ENCODE measurements around the gene ECE1.

Gene ECE1

GRCh38 chr1:21325731-21326387, 35.6 kb upstream of the ECE1 start:
- DNase-seq (ENCODE audit: low read depth in 1 of 2, low spot score in 1 of 2), result no peak

GRCh38 chr1:21325231-21325718, 35.0 kb upstream of the ECE1 start:
- no peak for DNase-seq (ENCODE audit: low read depth in 1 of 2, low spot score in 1 of 2)

GRCh38 chr1:21324368-21325141, 34.3 kb upstream of the ECE1 start:
- peak; percentile 53 to 80 for DNase-seq (ENCODE audit: low read depth in 1 of 2, low spot score in 1 of 2)

GRCh38 chr1:21323091-21323490, 32.8 kb upstream of the ECE1 start:
- DNase-seq (ENCODE audit: low read depth in 1 of 2, low spot score in 1 of 2), result no peak

GRCh38 chr1:21322681-21323016, 32.4 kb upstream of the ECE1 start:
- DNase-seq (ENCODE audit: low read depth in 1 of 2, low spot score in 1 of 2), result no peak

GRCh38 chr1:21321963-21322680, 31.9 kb upstream of the ECE1 start:
- DNase-seq (ENCODE audit: low read depth in 1 of 2, low spot score in 1 of 2), result no peak

- DNase-seq (ENCODE audit: low read depth in 1 of 2, low spot score in 1 of 2), result no peak
Observed at GRCh38 chr1:21320410-21321108, 30.3 kb upstream of the ECE1 start.

GRCh38 chr1:21319447-21320407, 29.5 kb upstream of the ECE1 start:
- no peak for DNase-seq (ENCODE audit: low read depth in 1 of 2, low spot score in 1 of 2)

- no peak for DNase-seq (ENCODE audit: low read depth in 1 of 2, low spot score in 1 of 2)
Observed at GRCh38 chr1:21318714-21319159, 28.5 kb upstream of the ECE1 start.

- DNase-seq (ENCODE audit: low read depth in 1 of 2, low spot score in 1 of 2), result no peak
Observed at GRCh38 chr1:21318057-21318713, 27.9 kb upstream of the ECE1 start.

- DNase-seq (ENCODE audit: low read depth in 1 of 2, low spot score in 1 of 2), result no peak
Observed at GRCh38 chr1:21317690-21318043, 27.4 kb upstream of the ECE1 start.

- no peak for DNase-seq (ENCODE audit: low read depth in 1 of 2, low spot score in 1 of 2)
Observed at GRCh38 chr1:21317035-21317689, 26.9 kb upstream of the ECE1 start.

- DNase-seq (ENCODE audit: low read depth in 1 of 2, low spot score in 1 of 2), result no peak
Observed at GRCh38 chr1:21314743-21315396, 24.6 kb upstream of the ECE1 start.

GRCh38 chr1:21313886-21314721, 23.8 kb upstream of the ECE1 start:
- no peak for DNase-seq (ENCODE audit: low read depth in 1 of 2, low spot score in 1 of 2)

GRCh38 chr1:21313203-21313885, 23.1 kb upstream of the ECE1 start:
- no peak for DNase-seq (ENCODE audit: low read depth in 1 of 2, low spot score in 1 of 2)

GRCh38 chr1:21312407-21312992, 22.2 kb upstream of the ECE1 start:
- DNase-seq (ENCODE audit: low read depth in 1 of 2, low spot score in 1 of 2), result no peak

GRCh38 chr1:21311016-21311415, 20.8 kb upstream of the ECE1 start:
- DNase-seq (ENCODE audit: low read depth in 1 of 2, low spot score in 1 of 2), result no peak
